HG03469 (cell line): ENCODE measurements around the gene CRYBG1.

ENCODE experiments used
- ATAC-seq: cut with Tn5 transposase; IDR thresholded peaks from one replicate; pipeline ENCODE4 v1.9.1; 2021; ENCODE audit warnings: mild to moderate bottlenecking, moderate library complexity, moderate number of reproducible peaks; ENCODE audit not compliant: unreplicated experiment

Gene CRYBG1

DNA sequence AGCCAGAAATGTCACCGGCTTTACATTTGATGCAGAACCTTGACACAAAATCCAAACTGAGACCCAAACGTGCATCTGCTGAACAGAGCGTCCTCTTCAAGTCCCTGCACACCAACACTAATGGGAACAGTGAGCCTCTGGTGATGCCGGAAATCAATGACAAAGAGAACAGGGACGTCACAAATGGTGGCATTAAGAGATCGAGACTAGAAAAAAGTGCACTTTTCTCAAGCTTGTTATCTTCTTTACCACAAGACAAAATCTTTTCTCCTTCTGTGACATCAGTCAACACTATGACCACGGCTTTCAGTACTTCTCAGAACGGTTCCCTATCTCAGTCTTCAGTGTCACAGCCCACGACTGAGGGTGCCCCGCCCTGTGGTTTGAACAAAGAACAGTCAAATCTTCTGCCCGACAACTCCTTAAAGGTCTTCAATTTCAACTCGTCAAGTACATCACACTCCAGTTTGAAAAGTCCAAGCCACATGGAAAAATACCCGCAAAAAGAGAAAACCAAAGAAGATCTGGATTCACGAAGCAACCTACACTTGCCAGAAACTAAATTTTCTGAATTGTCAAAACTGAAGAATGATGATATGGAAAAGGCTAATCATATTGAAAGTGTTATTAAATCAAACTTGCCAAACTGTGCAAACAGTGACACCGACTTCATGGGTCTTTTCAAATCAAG is 160.3 kb downstream of the CRYBG1 start:
- ATAC-seq, result peak; percentile 44

DNA sequence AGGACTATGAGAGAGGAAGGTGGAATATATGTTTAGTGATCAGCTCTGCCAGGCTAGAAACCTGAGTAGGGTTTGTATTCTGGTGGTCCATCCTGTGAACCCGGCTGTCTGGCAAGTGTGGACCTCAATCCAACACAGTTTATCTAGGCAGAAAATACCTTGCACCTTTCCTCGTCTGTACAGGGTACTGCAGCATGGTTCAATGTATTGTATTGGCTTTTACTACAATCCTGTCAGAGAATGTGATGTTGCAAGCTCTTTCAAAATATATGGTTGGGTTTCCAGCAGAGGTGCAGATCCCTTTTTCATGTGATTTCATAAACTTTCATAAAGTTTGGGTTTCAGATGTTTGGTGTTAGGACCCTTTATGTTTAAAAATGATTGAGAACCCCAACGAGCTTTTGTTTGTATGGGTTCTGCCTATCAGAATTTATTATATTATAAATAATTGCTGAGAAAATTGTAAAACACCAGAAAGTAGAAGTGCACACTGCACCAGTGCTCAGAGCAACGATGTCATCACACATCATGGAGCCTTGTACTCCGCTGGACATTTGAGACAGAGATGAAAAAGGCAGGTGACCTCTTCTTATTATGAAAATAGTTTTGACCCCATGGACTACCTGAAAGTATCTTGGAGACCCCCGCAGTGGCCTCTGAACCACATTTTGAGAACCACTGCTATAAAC is 162.2 kb downstream of the CRYBG1 start:
- no peak for ATAC-seq

GRCh38 chr6:106525107-106525881 is 164.8 kb downstream of the CRYBG1 start:
- ATAC-seq, result peak; percentile 23

GRCh38 chr6:106525882-106526275 is 165.4 kb downstream of the CRYBG1 start:
- no peak for ATAC-seq

DNA sequence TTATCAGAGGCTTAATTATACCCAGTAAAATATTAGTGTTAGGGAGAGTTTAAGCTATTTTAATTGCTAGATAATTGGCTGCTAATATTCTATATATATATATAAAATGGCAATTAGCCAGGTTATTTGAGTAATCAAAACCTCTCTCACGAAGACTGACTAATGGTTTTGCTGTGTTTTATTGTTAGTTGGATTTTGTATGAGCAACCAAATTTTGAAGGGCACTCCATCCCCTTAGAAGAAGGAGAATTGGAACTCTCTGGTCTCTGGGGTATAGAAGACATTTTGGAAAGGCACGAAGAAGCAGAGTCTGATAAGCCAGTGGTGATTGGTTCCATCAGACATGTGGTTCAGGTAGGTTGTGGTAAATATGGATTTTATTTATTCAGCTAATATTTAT is 166.6 kb downstream of the CRYBG1 start:
- no peak for ATAC-seq

- ATAC-seq, result no peak
These were observed 167.5 kb downstream of the CRYBG1 start for GRCh38 chr6:106527979-106528378.

DNA sequence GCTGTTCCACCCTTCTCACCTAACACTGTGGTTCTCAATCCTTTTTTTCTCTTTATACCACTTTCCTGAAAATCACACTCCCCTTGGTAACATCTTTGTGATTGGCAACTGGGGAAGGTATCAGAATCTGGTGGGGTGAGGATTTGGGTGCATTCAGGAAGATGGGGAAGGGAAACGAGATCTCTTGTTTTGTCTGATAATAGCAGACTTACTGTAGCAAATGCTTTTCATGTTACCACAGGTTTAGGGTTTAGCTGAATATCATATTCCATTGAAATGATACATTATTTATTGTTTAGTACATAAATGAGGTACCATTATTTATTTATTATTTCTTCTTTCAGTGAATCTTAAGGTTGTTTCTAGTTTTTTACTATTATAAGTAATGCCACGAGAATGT is 168.0 kb downstream of the CRYBG1 start:
- no peak for ATAC-seq

DNA sequence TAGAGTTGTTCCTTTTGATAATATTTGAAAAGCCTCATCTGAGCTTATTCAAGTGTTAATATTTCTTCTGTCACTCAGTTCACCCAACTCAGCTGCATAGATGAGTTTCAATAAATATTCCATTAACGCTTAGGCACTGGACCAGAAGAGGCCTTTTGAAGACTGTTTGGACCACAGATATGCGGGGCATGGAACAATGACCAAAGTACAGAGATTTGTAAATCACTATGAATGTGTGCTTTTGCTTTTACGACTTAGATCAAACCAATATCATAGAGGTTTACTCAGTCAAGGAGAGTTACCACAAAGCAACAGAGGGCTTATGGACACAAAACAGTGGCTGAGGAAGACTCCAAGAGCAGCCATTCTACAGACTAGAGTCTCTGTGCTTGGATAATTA is 168.9 kb downstream of the CRYBG1 start:
- no peak for ATAC-seq

DNA sequence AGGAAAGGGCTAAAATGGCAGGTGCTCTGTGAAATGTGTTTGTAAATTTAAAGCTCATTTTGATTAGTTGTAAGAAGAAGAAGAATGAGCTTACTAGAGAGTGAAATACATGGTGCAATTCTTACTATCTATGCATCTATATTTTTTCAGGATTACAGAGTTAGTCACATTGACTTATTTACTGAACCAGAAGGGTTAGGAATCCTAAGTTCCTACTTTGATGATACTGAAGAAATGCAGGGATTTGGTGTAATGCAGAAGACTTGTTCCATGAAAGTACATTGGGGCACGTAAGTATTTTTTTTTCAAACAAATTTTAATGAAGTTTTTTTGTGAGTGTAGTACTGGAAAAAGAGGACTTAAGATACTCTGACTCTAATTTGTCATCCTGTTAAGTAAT is 169.5 kb downstream of the CRYBG1 start:
- ATAC-seq, result no peak

- no peak for ATAC-seq
These were observed 170.0 kb downstream of the CRYBG1 start for GRCh38 chr6:106530502-106530901.

DNA sequence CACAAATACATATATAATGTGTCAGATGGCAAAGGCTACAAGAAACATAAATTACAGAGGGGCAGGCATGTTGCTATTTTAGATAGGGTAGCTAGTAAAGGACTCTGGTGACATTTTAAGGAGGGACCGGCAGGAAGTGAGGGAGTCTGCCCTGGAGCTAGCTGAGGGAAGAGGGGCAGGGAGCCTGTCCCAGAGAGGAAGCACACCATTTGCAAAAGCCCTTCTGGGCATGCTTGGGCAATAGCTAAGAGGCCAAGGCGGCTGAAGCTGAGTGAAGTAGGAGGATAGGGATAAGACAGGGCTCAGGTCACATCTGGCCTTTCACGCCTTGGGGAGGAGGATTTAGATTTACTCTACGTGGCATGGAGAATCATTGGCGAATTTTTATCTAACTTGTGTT is 172.5 kb downstream of the CRYBG1 start:
- ATAC-seq, result no peak

- no peak for ATAC-seq
These were observed 173.5 kb downstream of the CRYBG1 start for GRCh38 chr6:106534004-106534403.

- ATAC-seq, result no peak
These were observed 174.1 kb downstream of the CRYBG1 start for GRCh38 chr6:106534564-106534982.

DNA sequence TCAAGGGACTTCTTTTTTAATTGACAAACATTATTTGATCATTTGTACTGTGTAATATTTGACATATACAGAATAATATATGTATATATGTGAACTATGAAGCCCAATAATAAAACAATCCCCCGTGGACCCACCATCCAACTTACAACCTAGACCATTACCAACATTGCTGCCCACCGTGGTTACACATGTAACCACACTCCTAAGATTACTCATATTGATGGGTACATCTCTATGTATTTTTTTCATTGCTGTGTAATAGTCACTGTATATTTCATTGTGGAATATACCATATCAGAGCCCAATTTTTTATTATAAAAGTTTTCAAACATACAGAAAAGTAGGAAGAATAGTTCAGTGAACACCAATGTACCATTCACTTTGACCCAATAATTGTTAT is 174.5 kb downstream of the CRYBG1 start:
- ATAC-seq, result no peak

- ATAC-seq, result no peak
These were observed 175.8 kb downstream of the CRYBG1 start for GRCh38 chr6:106536357-106536756.

GRCh38 chr6:106536851-106537250 is 176.3 kb downstream of the CRYBG1 start:
- ATAC-seq, result no peak

- no peak for ATAC-seq
These were observed 177.1 kb downstream of the CRYBG1 start for GRCh38 chr6:106537662-106538061.

DNA sequence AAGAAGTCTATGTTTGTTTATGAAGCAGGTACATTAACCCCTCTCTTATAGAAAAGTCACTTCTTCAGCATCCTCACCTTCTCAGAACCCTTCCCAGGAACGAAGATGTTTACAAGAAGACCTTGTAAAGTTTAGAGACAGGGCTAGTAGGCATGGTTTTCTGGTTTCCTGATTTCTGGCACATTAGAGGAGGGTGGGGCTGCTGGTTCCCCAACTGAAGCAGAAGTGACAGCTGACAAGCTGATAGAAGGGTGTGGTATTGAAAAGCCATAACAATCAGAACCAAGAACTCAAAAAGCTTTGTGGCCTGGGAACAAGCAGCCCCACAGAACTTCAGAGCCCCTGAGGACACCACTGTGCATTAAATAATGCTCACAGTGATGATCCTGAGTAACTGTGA is 177.6 kb downstream of the CRYBG1 start:
- ATAC-seq, result no peak

GRCh38 chr6:106539936-106540335 is 179.4 kb downstream of the CRYBG1 start:
- ATAC-seq, result no peak

DNA sequence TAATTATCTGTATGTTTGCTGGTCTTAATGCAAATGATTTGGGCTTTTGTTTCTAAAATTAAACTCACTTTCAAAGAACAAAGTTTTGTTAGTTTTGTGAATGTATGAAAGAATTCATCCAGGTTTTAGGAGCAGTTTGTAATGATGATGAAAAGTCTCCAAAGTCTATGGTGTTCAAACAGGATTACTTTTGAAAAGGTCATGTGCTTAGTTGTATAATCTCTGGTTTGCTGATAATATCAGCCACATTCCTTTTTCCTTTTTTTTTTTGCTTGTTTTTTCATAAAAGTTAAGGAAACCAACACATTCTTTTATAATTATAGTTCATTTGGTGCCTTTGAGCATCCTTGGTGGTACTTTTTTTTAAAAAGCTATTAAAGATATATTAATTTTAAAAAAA is 179.9 kb downstream of the CRYBG1 start:
- ATAC-seq, result no peak

GRCh38 chr6:106540907-106541306 is 180.4 kb downstream of the CRYBG1 start:
- ATAC-seq, result no peak

- no peak for ATAC-seq
These were observed 185.8 kb downstream of the CRYBG1 start for GRCh38 chr6:106546261-106546690.
